Trophoblast cell (in vitro differentiated cells and primary cell): ENCODE measurements around the gene HS6ST2.

Source experiments
- DNase-seq, 2 donors: peaks; one replicate each; pipeline ENCODE4 v3.0.0-alpha.2; 2016
- H2AFZ ChIP-seq: 2 replicates; pipeline ENCODE4 v1.6.1; 2013; ENCODE audit warnings: low read length, moderate library complexity, mild to moderate bottlenecking; ENCODE audit not compliant: insufficient read depth, poor library complexity
- H2AK5ac ChIP-seq: 2 replicates; pipeline ENCODE4 v1.6.1; 2013; ENCODE audit warnings: mild to moderate bottlenecking, low read length
- H2BK120ac ChIP-seq: 2 replicates; pipeline ENCODE4 v1.6.1; 2013; ENCODE audit warnings: low read length, mild to moderate bottlenecking, moderate library complexity; ENCODE audit not compliant: insufficient read depth, poor library complexity
- H2BK12ac ChIP-seq: 2 replicates; pipeline ENCODE4 v1.6.1; 2013; ENCODE audit warnings: mild to moderate bottlenecking, low read length, moderate library complexity
- H2BK5ac ChIP-seq: 2 replicates; pipeline ENCODE4 v1.6.1; 2013; ENCODE audit warnings: low read length, low read depth, moderate library complexity, mild to moderate bottlenecking; ENCODE audit not compliant: poor library complexity
- H3K14ac ChIP-seq: 2 replicates; pipeline ENCODE4 v1.6.1; 2013; ENCODE audit warnings: mild to moderate bottlenecking, low read length
- H3K18ac ChIP-seq: 2 replicates; pipeline ENCODE4 v1.6.1; 2013; ENCODE audit warnings: mild to moderate bottlenecking, low read length
- H3K23ac ChIP-seq: 2 replicates; pipeline ENCODE4 v1.6.1; 2013; ENCODE audit warnings: low read length
- H3K27ac ChIP-seq: 2 replicates; pipeline ENCODE4 v1.5.1; 2013; ENCODE audit warnings: low read depth, mild to moderate bottlenecking, inconsistent platforms, low read length, moderate library complexity
- H3K27me3 ChIP-seq: 2 replicates; pipeline ENCODE4 v1.6.1; 2013; ENCODE audit warnings: inconsistent platforms, mild to moderate bottlenecking, low read length, moderate library complexity; ENCODE audit not compliant: insufficient read depth
- H3K36me3 ChIP-seq, 2 experiments: 1 replicate in 1 of 2; 2 replicates in 1 of 2; pipeline ENCODE4 v1.6.1; 2013; ENCODE audit warnings: low read length in 2 of 2, mild to moderate bottlenecking in 2 of 2, moderate library complexity in 1 of 2; ENCODE audit not compliant: insufficient read depth in 2 of 2, control insufficient read depth in 1 of 2
- H3K4ac ChIP-seq: 2 replicates; pipeline ENCODE4 v1.6.1; 2013; ENCODE audit warnings: low read depth, mild to moderate bottlenecking, low read length, moderate library complexity
- H3K4me1 ChIP-seq, 2 experiments: 1 replicate in 1 of 2; 2 replicates in 1 of 2; pipeline ENCODE4 v1.6.1; 2013; ENCODE audit warnings: low read length in 2 of 2, mild to moderate bottlenecking in 2 of 2, moderate library complexity in 1 of 2; ENCODE audit not compliant: insufficient read depth in 2 of 2, control insufficient read depth in 1 of 2
- H3K4me2 ChIP-seq: 2 replicates; pipeline ENCODE4 v1.6.1; 2013; ENCODE audit warnings: inconsistent platforms, mild to moderate bottlenecking, low read length, moderate library complexity
- H3K4me3 ChIP-seq: 2 replicates; pipeline ENCODE4 v1.5.1; 2013; ENCODE audit warnings: mild to moderate bottlenecking, low read depth, low read length, inconsistent platforms
- H3K79me1 ChIP-seq: one replicate; pipeline ENCODE4 v1.6.1; 2013; ENCODE audit warnings: low read length
- H3K79me2 ChIP-seq: 2 replicates; pipeline ENCODE4 v1.6.1; 2013; ENCODE audit warnings: low read length, mild to moderate bottlenecking; ENCODE audit not compliant: control insufficient read depth, insufficient read depth, poor library complexity
- H3K9ac ChIP-seq: 2 replicates; pipeline ENCODE4 v1.6.1; 2013; ENCODE audit warnings: mild to moderate bottlenecking, low read length
- H3K9me3 ChIP-seq: 2 replicates; pipeline ENCODE4 v1.6.1; 2013; ENCODE audit warnings: low read depth, mild to moderate bottlenecking, control low read depth, inconsistent platforms, low read length; ENCODE audit not compliant: insufficient read depth
- H4K12ac ChIP-seq: 2 replicates; pipeline ENCODE4 v1.6.1; 2013; ENCODE audit warnings: low read depth, mild to moderate bottlenecking, low read length, moderate library complexity
- H4K8ac ChIP-seq: 2 replicates; pipeline ENCODE4 v1.6.1; 2013; ENCODE audit warnings: low read depth, mild to moderate bottlenecking, low read length, moderate library complexity
- H4K91ac ChIP-seq: one replicate; pipeline ENCODE4 v1.6.1; 2013; ENCODE audit warnings: low read depth, mild to moderate bottlenecking, low read length, moderate library complexity
- WGBS: extraction: QIAGEN DNeasy Blood & Tissue Kit; methylation state at CpG from one replicate; pipeline ENCODE4 v1.1.7; 2013; ENCODE audit warnings: missing lambda C conversion rate; ENCODE audit not compliant: insufficient read length, insufficient coverage; ENCODE audit errors: extremely low coverage; 5-methylcytosine and 5-hydroxymethylcytosine counted together

Gene HS6ST2

DNA sequence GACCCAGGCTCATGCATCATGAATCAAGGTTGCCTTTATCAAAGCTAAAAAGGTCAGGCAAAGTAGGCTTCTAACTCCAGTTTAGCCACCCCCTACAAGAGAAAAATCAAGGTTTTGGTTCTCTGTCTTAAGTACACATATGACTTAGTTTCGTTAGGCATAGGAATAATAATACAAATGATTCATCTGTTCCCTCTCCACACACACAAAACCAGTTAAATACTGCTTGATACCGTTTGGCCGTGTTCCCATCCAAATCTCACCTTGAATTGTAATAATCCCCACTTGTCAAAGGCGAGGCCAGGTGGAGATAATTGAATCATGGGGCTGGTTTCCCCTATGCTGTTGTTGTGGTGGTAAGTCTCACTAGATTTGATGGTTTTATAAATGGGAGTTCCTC lies 226.2 kb downstream of the HS6ST2 start:
- H4K12ac ChIP-seq, result no peak overlapping the region
- H2BK120ac ChIP-seq, result no peak overlapping the region
- no peaks in the 10 kb centered on the region for H3K4me1 ChIP-seq
- H2AK5ac ChIP-seq, result no peak overlapping the region
- no peak overlapping the region for H4K8ac ChIP-seq
- no peak overlapping the region for H2BK12ac ChIP-seq
- H2BK5ac ChIP-seq, result no peak overlapping the region
- H3K18ac ChIP-seq, result no peak overlapping the region
- no peak overlapping the region for H3K27ac ChIP-seq
- WGBS, result no CpG with 5 or more reads among the region's 4 CpGs
- H3K36me3 ChIP-seq, result no peaks in the 10 kb centered on the region
- no peak overlapping the region for H2AFZ ChIP-seq
- H3K4me3 ChIP-seq, result no peak overlapping the region
- no peaks in the 10 kb centered on the region for H3K79me1 ChIP-seq
- H3K4ac ChIP-seq, result no peak overlapping the region
- no peaks in the 10 kb centered on the region for H3K9me3 ChIP-seq
- H3K23ac ChIP-seq, result no peak overlapping the region
- no peaks in the 10 kb centered on the region for H3K79me2 ChIP-seq
- no peak overlapping the region for H3K9ac ChIP-seq
- no peak overlapping the region for H3K14ac ChIP-seq
- H3K4me2 ChIP-seq, result no peak overlapping the region
- DNase-seq, result no peak
- H4K91ac ChIP-seq, result no peak overlapping the region
- no peaks in the 10 kb centered on the region for H3K27me3 ChIP-seq

DNA sequence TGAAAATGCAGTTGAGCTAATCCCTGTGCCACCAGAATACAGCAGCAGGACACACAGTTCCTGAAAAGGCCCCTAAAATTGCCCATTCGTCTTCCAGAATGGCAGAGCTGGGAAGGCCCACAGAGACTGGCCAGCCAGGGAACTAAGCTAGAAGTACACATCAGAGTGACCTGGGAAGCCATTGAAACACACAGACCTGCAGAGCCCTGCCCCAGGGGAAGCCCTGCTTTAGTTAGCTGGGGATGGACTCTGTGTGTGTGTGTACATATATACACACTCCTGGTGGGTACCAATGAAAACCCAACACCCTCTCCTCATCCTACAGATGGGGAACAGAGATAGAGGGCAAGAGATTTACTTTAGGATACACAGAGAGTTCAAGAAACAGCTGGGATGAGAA lies 227.7 kb downstream of the HS6ST2 start:
- Histone ChIP-seq H4K12ac (no peak overlapping the region), H2AK5ac (no peak overlapping the region), H3K36me3 (no peaks in the 10 kb centered on the region), H3K79me1 (no peaks in the 10 kb centered on the region), H3K4me3 (no peak overlapping the region), H3K9ac (no peak overlapping the region), H2BK12ac (no peak overlapping the region), H3K4ac (no peak overlapping the region), H2BK120ac (no peak overlapping the region), H4K91ac (no peak overlapping the region), H3K27me3 (no peaks in the 10 kb centered on the region), H3K9me3 (no peaks in the 10 kb centered on the region), H3K27ac (no peak overlapping the region), H3K4me2 (no peak overlapping the region), H3K23ac (no peak overlapping the region), H3K14ac (no peak overlapping the region), H3K18ac (no peak overlapping the region), H2AFZ (no peak overlapping the region), H2BK5ac (no peak overlapping the region), H4K8ac (no peak overlapping the region), H3K4me1 (no peaks in the 10 kb centered on the region), H3K79me2 (no peaks in the 10 kb centered on the region)
- DNase-seq, result no peak
- no CpG with 5 or more reads among the region's 1 CpG for WGBS

DNA sequence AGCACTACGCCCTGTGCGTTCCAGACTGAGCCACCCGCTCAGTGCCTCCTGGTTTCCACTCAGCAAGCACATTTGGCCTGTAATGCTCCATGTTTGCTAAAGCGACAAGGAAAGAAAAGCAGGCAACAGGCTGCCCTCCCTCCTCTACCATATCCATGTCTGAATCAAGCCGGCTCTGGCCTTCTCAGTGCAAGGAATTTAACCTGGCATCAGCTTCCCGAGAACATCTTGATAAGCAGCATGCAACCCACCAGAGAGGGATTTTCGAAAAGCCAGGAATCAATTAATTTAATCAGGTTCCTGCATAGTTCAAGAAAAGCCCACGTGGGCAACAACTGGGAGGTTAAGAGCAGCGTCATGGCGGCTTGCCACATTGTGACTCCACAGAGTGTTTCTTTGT lies 228.2 kb downstream of the HS6ST2 start:
- Histone ChIP-seq H2AK5ac (no peak overlapping the region), H2AFZ (no peak overlapping the region), H2BK120ac (no peak overlapping the region), H3K9me3 (no peaks in the 10 kb centered on the region), H3K4me3 (no peak overlapping the region), H3K27ac (no peak overlapping the region), H3K14ac (no peak overlapping the region), H3K18ac (no peak overlapping the region), H3K79me2 (no peaks in the 10 kb centered on the region), H3K79me1 (no peaks in the 10 kb centered on the region), H2BK12ac (no peak overlapping the region), H2BK5ac (no peak overlapping the region), H3K27me3 (no peaks in the 10 kb centered on the region), H4K12ac (no peak overlapping the region), H3K4me2 (no peak overlapping the region), H3K36me3 (no peaks in the 10 kb centered on the region), H3K4ac (no peak overlapping the region), H3K9ac (no peak overlapping the region), H3K23ac (no peak overlapping the region), H3K4me1 (no peaks in the 10 kb centered on the region), H4K91ac (no peak overlapping the region), H4K8ac (no peak overlapping the region)
- no peak for DNase-seq
- no CpG with 5 or more reads among the region's 10 CpGs for WGBS

DNA sequence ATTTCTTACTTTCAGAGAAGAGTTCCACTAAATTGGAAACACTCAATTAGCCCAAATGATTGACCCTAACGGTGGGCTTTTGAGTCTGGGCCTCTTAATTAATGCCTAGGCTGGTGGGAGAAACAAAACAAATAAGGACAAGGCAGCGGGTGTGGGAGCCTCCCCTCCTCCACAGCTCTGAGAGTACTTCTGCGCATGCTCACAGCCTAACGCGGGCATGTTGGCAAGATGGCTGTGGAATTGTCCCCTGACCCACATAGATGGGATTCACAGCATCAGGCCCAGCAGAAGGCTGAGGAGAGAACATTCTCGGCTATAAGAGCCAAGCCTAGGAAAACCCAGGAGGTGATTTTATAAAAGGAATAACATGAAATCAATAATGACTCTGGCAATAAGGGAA lies 230.1 kb downstream of the HS6ST2 start:
- H2BK5ac ChIP-seq, result no peak overlapping the region

More for the DNA sequence above, 230.1 kb downstream of the HS6ST2 start:
- H3K79me2 ChIP-seq, result no peaks in the 10 kb centered on the region
- no peak overlapping the region for H3K4me3 ChIP-seq
- no peaks in the 10 kb centered on the region for H3K4me1 ChIP-seq
- H3K18ac ChIP-seq, result no peak overlapping the region
- no peak overlapping the region for H3K4ac ChIP-seq
- no peak overlapping the region for H2AFZ ChIP-seq
- no peaks in the 10 kb centered on the region for H3K27me3 ChIP-seq
- no peak overlapping the region for H2BK120ac ChIP-seq
- H2BK12ac ChIP-seq, result no peak overlapping the region
- H3K36me3 ChIP-seq, result no peaks in the 10 kb centered on the region
- no peak overlapping the region for H4K8ac ChIP-seq
- DNase-seq, result no peak
- H4K12ac ChIP-seq, result no peak overlapping the region
- H3K4me2 ChIP-seq, result no peak overlapping the region
- H4K91ac ChIP-seq, result no peak overlapping the region
- H3K9me3 ChIP-seq, result no peaks in the 10 kb centered on the region
- no peaks in the 10 kb centered on the region for H3K79me1 ChIP-seq
- H3K23ac ChIP-seq, result no peak overlapping the region
- no peak overlapping the region for H3K9ac ChIP-seq
- no peak overlapping the region for H3K27ac ChIP-seq
- no peak overlapping the region for H2AK5ac ChIP-seq
- WGBS, result no CpG with 5 or more reads among the region's 6 CpGs
- H3K14ac ChIP-seq, result no peak overlapping the region
